Calu3 (cell line): ENCODE results near the gene SLC16A6. TPM values are rescaled to one million over a fixed set of nuclear protein-coding genes. Genes with fewer than 3 reads are reported as not detected.
"Not testable (repeated sequence)": the region's sequence is repeated elsewhere in the genome, so short reads cannot be mapped to it uniquely, and the experiment has no call there.

Source experiments
- Bru-seq: library from RNA; stranded (reverse); fragments of 400-500 nt; gene quantifications from one replicate; lab custom pipeline; 2021; lab: Mats Ljungman, UMichigan
- BruChase-seq, 2 experiments: library from RNA; stranded (reverse); fragments of 400-500 nt; gene quantifications; one replicate each; lab custom pipeline; 2021; lab: Mats Ljungman, UMichigan
- BruUV-seq: library from RNA; stranded (reverse); fragments of 400-500 nt; replicated peaks from 2 replicates; lab custom pipeline; 2021; lab: Mats Ljungman, UMichigan
- CTCF ChIA-PET: fragments of 300-600 bp; sonication (Branson Sonifier 250); formaldehyde crosslinking; loops from one replicate; lab custom pipeline; 2022; ENCODE audit warnings: antibody characterized with exemption; lab: Charles Lee
- DNase-seq: peaks from one replicate; pipeline ENCODE4 v3.0.0; 2022
- H3K27ac Mint-ChIP-seq: one replicate; pipeline ENCODE4 v1.8.0; 2022; ENCODE audit warnings: mixed read lengths; ENCODE audit not compliant: unreplicated experiment
- H3K27me3 Mint-ChIP-seq: one replicate; pipeline ENCODE4 v1.8.0; 2022; ENCODE audit warnings: mixed read lengths; ENCODE audit not compliant: unreplicated experiment
- H3K36me3 Mint-ChIP-seq: one replicate; pipeline ENCODE4 v1.8.0; 2022; ENCODE audit warnings: mild to moderate bottlenecking, moderate library complexity, mixed read lengths; ENCODE audit not compliant: insufficient read depth, unreplicated experiment
- H3K4me1 Mint-ChIP-seq: one replicate; pipeline ENCODE4 v1.8.0; 2022; ENCODE audit warnings: mild to moderate bottlenecking, low read depth, mixed read lengths; ENCODE audit not compliant: unreplicated experiment
- H3K4me3 Mint-ChIP-seq: one replicate; pipeline ENCODE4 v1.8.0; 2022; ENCODE audit warnings: mild to moderate bottlenecking, low read depth, moderate library complexity, mixed read lengths; ENCODE audit not compliant: unreplicated experiment
- H3K9me3 Mint-ChIP-seq: one replicate; pipeline ENCODE4 v1.8.0; 2022; ENCODE audit warnings: low read depth, mixed read lengths; ENCODE audit not compliant: unreplicated experiment
- CTCF ChIP-seq: fragments of 200-600 bp; IDR thresholded peaks from one replicate; pipeline ENCODE4 v1.8.0; 2022; ENCODE audit warnings: antibody characterized with exemption; ENCODE audit not compliant: unreplicated experiment
- intact Hi-C: fragments of 100-400 bp; cut with micrococcal nuclease; formaldehyde crosslinking; loops from one replicate; pipeline ENCODE4 v1.10.0; 2022; ENCODE audit not compliant: unreplicated experiment
- long read RNA-seq: library from polyadenylated mRNA; stranded (forward); transcript quantifications from one replicate; pipeline ENCODE4 v2.0.0, GENCODE V29; 2022
- total RNA-seq: library from RNA; stranded (reverse); gene quantifications from 2 replicates; pipeline ENCODE4 v1.2.3, GENCODE V29; 2022

The SLC16A6 gene
- 0.12 and 0.19 TPM in 2 replicates for total RNA-seq
- Bru-seq, nascent RNA = percentile 25 among the genes with signal in this experiment
- percentile 16 among the genes with signal in this experiment for BruChase-seq, experiment 1, labeled RNA remaining after a 6-hour chase
- BruChase-seq, experiment 2, labeled RNA remaining after a 2-hour chase = percentile 21 among the genes with signal in this experiment
- long read RNA-seq = 0 reads

- H3K4me1 Mint-ChIP-seq = peaks cover 8% of the 10 kb centered on the region
- no peak for TF ChIP-seq CTCF
- peaks cover 68% of the 10 kb centered on the region for H3K27me3 Mint-ChIP-seq
- DNase-seq = peak; percentile 69
- BruUV-seq = no TSS peak
- H3K9me3 Mint-ChIP-seq = no peaks in the 10 kb centered on the region
- peaks cover 19% of the 10 kb centered on the region for H3K36me3 Mint-ChIP-seq
- CTCF ChIA-PET = no interaction called here
- H3K27ac Mint-ChIP-seq = no peak within 1 kb of the TSS
- intact Hi-C loops = no loop called here
- peak within 1 kb of the TSS; percentile 92 for H3K4me3 Mint-ChIP-seq
Measured at GRCh38 chr17:68290955-68291835, at the start of gene SLC16A6, which contains the start of gene ARSG. TSS of gene SLC16A6 (minus strand) at chr17:68291127. CDS start at chr17:68278320, 12,807 bp downstream. TSS of gene ARSG (plus strand) at chr17:68291495. CDS start at chr17:68307494, 15,999 bp downstream.

- no peak for DNase-seq
- H3K4me3 Mint-ChIP-seq = no peak overlapping the region
- no peaks in the 10 kb centered on the region for H3K9me3 Mint-ChIP-seq
- no peaks in the 10 kb centered on the region for H3K4me1 Mint-ChIP-seq
- intact Hi-C loops = no loop called here
- no TSS peak for BruUV-seq
- peaks cover 5% of the 10 kb centered on the region for H3K36me3 Mint-ChIP-seq
- no peak overlapping the region for H3K27ac Mint-ChIP-seq
- TF ChIP-seq CTCF = no peak
- peaks cover 52% of the 10 kb centered on the region for H3K27me3 Mint-ChIP-seq
- CTCF ChIA-PET = no interaction called here
Measured at GRCh38 chr17:68334393-68334792, 43.5 kb upstream of the SLC16A6 start.

GRCh38 chr17:68331932-68332331 lies 41.0 kb upstream of the SLC16A6 start:
- H3K36me3 Mint-ChIP-seq, BruUV-seq, H3K4me1 Mint-ChIP-seq, H3K9me3 Mint-ChIP-seq, H3K4me3 Mint-ChIP-seq, DNase-seq, intact Hi-C loops, H3K27ac Mint-ChIP-seq: not testable (repeated sequence)
- H3K27me3 Mint-ChIP-seq = peaks cover 68% of the 10 kb centered on the region
- CTCF ChIA-PET = interaction anchor here (0.9 kb wide), 1 partner anchor 17 kb away, joined by 3 read pairs; no protein-coding TSS in a partner anchor

GRCh38 chr17:68329331-68329730 lies 38.4 kb upstream of the SLC16A6 start:
- Mint-ChIP-seq H3K27me3 (peaks cover 76% of the 10 kb centered on the region), H3K4me3 (no peak overlapping the region), H3K36me3 (peaks cover 5% of the 10 kb centered on the region), H3K4me1 (no peaks in the 10 kb centered on the region), H3K27ac (no peak overlapping the region), H3K9me3 (no peaks in the 10 kb centered on the region)
- DNase-seq = no peak
- intact Hi-C loops = no loop called here
- no peak for TF ChIP-seq CTCF
- CTCF ChIA-PET = interaction anchor here (0.7 kb wide), 1 partner anchor 10 kb away, joined by 3 read pairs; no protein-coding TSS in a partner anchor
- BruUV-seq = no TSS peak
